ENCODE measurements around the gene HIBCH. TPM values are rescaled to one million over a fixed set of nuclear protein-coding genes. Genes with fewer than 3 reads are reported as not detected.

The HIBCH gene
- total RNA-seq, 1 experiment from 2014 or later, result 24.7 TPM

- Histone ChIP-seq H3K9ac (ENCODE audit: low read length) (no peak overlapping the region), H4K20me1 (ENCODE audit: insufficient read depth) (no peaks in the 10 kb centered on the region), H3K9me3 (ENCODE audit: control insufficient read depth in 1 of 2, insufficient read depth in 1 of 2, low read depth in 1 of 2, low read length in 2 of 2) (no peaks in the 10 kb centered on the region), H3K4me2 (ENCODE audit: low read length) (no peak overlapping the region), H3K4me1 (ENCODE audit: control insufficient read depth in 1 of 2, insufficient read depth in 2 of 2, low read length in 2 of 2) (peaks cover 4 to 16% of the 10 kb centered on the region in 2 experiments; a peak in 3 of 4 replicates), H2AFZ (ENCODE audit: low read depth, low read length, poor library complexity, severe bottlenecking) (no peak overlapping the region), H3K4me3 (replicated peaks in 1 of 2; ENCODE audit: low read depth in 1 of 2, low read length in 2 of 2) (no peak overlapping the region), H3K36me3 (ENCODE audit: control insufficient read depth in 1 of 2, insufficient read depth in 2 of 2, low read length in 2 of 2) (no peaks in the 10 kb centered on the region), H3K27ac (ENCODE audit: low read depth, low read length) (no peak overlapping the region), H3K79me2 (ENCODE audit: insufficient read depth, low read length) (no peaks in the 10 kb centered on the region), H3K9me2 (ENCODE audit: insufficient read depth) (no peaks in the 10 kb centered on the region), H3K27me3 (ENCODE audit: insufficient read depth, low read length) (no peaks in the 10 kb centered on the region)
- DNase-seq (ENCODE audit: low read depth, low spot score) (no peak), ATAC-seq (no peak)
- no TSS peak for BruUV-seq (replicated peaks)
- intact Hi-C loops (cut with micrococcal nuclease), result no loop called here
- POLR2A ChIA-PET, result no interaction called here
- TF ChIP-seq RAD21 (IDR thresholded peaks at IDR 0.05; ENCODE audit: low read depth) (peak; percentile 16; the same call in 1 of the 2 replicates), EGR1 (IDR thresholded peaks at IDR 0.05; ENCODE audit: low read depth) (no peak), ELF1 (IDR thresholded peaks at IDR 0.05; ENCODE audit: borderline replicate concordance, low read depth) (no peak), SP1 (IDR thresholded peaks at IDR 0.05; ENCODE audit: low read depth) (no peak), ZFX (IDR thresholded peaks at IDR 0.05) (no peak), CTCF (IDR thresholded peaks at IDR 0.05 in 2 of 3, conservative IDR thresholded peaks at IDR 0.05 in 1 of 3; ENCODE audit: borderline replicate concordance in 1 of 3, insufficient read depth in 1 of 3, low read depth in 2 of 3, low read length in 2 of 3) (no peak)
- TF ChIP-seq, protein P1, sequence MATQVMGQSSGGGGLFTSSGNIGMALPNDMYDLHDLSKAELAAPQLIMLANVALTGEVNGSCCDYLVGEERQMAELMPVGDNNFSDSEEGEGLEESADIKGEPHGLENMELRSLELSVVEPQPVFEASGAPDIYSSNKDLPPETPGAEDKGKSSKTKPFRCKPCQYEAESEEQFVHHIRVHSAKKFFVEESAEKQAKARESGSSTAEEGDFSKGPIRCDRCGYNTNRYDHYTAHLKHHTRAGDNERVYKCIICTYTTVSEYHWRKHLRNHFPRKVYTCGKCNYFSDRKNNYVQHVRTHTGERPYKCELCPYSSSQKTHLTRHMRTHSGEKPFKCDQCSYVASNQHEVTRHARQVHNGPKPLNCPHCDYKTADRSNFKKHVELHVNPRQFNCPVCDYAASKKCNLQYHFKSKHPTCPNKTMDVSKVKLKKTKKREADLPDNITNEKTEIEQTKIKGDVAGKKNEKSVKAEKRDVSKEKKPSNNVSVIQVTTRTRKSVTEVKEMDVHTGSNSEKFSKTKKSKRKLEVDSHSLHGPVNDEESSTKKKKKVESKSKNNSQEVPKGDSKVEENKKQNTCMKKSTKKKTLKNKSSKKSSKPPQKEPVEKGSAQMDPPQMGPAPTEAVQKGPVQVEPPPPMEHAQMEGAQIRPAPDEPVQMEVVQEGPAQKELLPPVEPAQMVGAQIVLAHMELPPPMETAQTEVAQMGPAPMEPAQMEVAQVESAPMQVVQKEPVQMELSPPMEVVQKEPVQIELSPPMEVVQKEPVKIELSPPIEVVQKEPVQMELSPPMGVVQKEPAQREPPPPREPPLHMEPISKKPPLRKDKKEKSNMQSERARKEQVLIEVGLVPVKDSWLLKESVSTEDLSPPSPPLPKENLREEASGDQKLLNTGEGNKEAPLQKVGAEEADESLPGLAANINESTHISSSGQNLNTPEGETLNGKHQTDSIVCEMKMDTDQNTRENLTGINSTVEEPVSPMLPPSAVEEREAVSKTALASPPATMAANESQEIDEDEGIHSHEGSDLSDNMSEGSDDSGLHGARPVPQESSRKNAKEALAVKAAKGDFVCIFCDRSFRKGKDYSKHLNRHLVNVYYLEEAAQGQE (IDR thresholded peaks at IDR 0.05; ENCODE audit: low read depth), result no peak
- CTCF ChIA-PET, result no interaction called here
- RAD21 ChIA-PET (ENCODE audit: low non-redundant PET in 1 of 2, low total read pairs in 2 of 2, uncharacterized antibody in 2 of 2, unreplicated experiment in 2 of 2), result no interaction called here
Measured at GRCh38 chr2:190183539-190183938, 136.1 kb downstream of the HIBCH start.

Data from HCT116 (cell line).